ENCODE measurements around the gene C1QTNF1. TPM values are rescaled to one million over a fixed set of nuclear protein-coding genes. Genes with fewer than 3 reads are reported as not detected.

The C1QTNF1 gene
- total RNA-seq, 2 experiments from 2014 or later = 0.13 to 0.14 TPM

DNA sequence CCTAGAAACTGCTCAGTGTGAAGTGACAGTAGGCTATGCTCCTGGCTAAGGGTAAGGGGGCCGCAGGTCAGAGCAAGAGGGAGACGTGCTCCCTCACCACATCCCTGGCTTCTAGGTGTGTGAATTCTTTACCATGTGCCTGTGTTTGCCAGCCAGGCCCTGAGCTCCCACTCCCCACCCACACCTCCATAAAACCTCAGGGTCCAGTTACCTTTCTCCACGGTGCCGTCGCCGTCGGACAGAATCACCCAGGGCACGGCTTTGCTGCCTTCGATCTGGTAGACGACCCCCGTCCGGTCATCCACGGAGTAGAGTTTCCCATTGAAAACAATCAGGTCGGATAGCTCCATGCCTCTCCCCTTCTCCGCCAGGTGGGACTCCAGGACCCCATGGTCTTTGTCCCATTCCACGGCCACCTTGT lies 27.2 kb upstream of the C1QTNF1 start:
- no peaks in the 10 kb centered on the region for H3K9me3 Mint-ChIP-seq
- H3K27me3 Mint-ChIP-seq = no peaks in the 10 kb centered on the region
- peaks cover 9% of the 10 kb centered on the region for H3K4me1 Mint-ChIP-seq (ENCODE audit: low read depth)
- ATAC-seq (no peak), DNase-seq (no peak)
- no peak overlapping the region for H3K4me3 Mint-ChIP-seq
- H3K27ac Mint-ChIP-seq = no peak overlapping the region
- TF ChIP-seq CTCF (IDR thresholded peaks at IDR 0.05) = no peak
- POLR2A ChIA-PET = interaction anchor here (1.9 kb wide), 1 partner anchor 12 kb away, joined by 5 read pairs; no protein-coding TSS in a partner anchor
- H3K36me3 Mint-ChIP-seq (ENCODE audit: low read depth) = peaks cover 29% of the 10 kb centered on the region
- CTCF ChIA-PET = interaction anchor here (1.3 kb wide), 1 partner anchor 25 kb away, joined by 5 read pairs; no protein-coding TSS in a partner anchor
- intact Hi-C loops (cut with micrococcal nuclease) = no loop called here

GRCh38 chr17:78997231-78997741 lies 26.7 kb upstream of the C1QTNF1 start:
- ChIA-PET CTCF (no interaction called here), POLR2A (interaction anchor here (1.9 kb wide), 1 partner anchor 12 kb away, joined by 5 read pairs; no protein-coding TSS in a partner anchor)
- Mint-ChIP-seq H3K36me3 (ENCODE audit: low read depth) (peaks cover 29% of the 10 kb centered on the region), H3K27ac (no peak overlapping the region), H3K27me3 (no peaks in the 10 kb centered on the region), H3K4me1 (ENCODE audit: low read depth) (peaks cover 10% of the 10 kb centered on the region), H3K9me3 (no peaks in the 10 kb centered on the region), H3K4me3 (no peak overlapping the region)
- DNase-seq (no peak), ATAC-seq (no peak)
- TF ChIP-seq CTCF (IDR thresholded peaks at IDR 0.05) = no peak
- intact Hi-C loops (cut with micrococcal nuclease) = no loop called here

DNA sequence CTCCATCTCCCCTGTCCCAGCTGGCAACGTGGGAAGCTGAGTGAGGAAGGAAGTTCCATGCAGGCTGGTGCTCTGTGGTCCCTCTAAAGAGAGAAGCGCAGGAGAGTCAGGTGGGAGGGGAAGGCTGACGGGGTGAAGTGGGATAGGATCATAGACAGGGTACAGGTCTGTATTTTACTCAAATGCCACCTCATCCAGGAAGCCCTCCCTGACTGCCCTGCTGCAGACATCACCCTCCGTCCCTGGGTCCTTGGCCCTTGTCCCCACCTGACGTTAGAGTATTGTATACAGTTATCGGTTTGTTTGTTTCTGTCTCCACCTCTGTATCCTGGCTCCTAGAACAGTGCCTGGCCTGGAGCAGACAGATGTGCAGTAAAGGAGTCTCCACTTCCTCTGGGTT lies 26.1 kb upstream of the C1QTNF1 start:
- intact Hi-C loops (cut with micrococcal nuclease) = no loop called here
- Mint-ChIP-seq H3K27me3 (no peaks in the 10 kb centered on the region), H3K9me3 (no peaks in the 10 kb centered on the region), H3K4me3 (no peak overlapping the region), H3K4me1 (ENCODE audit: low read depth) (peaks cover 9% of the 10 kb centered on the region), H3K27ac (no peak overlapping the region), H3K36me3 (ENCODE audit: low read depth) (peaks cover 31% of the 10 kb centered on the region)
- no peak for ATAC-seq
- CTCF ChIA-PET = no interaction called here
- DNase-seq = no peak
- TF ChIP-seq CTCF (IDR thresholded peaks at IDR 0.05) = no peak
- POLR2A ChIA-PET = interaction anchor here (1.9 kb wide), 1 partner anchor 11 kb away, joined by 5 read pairs; no protein-coding TSS in a partner anchor

DNA sequence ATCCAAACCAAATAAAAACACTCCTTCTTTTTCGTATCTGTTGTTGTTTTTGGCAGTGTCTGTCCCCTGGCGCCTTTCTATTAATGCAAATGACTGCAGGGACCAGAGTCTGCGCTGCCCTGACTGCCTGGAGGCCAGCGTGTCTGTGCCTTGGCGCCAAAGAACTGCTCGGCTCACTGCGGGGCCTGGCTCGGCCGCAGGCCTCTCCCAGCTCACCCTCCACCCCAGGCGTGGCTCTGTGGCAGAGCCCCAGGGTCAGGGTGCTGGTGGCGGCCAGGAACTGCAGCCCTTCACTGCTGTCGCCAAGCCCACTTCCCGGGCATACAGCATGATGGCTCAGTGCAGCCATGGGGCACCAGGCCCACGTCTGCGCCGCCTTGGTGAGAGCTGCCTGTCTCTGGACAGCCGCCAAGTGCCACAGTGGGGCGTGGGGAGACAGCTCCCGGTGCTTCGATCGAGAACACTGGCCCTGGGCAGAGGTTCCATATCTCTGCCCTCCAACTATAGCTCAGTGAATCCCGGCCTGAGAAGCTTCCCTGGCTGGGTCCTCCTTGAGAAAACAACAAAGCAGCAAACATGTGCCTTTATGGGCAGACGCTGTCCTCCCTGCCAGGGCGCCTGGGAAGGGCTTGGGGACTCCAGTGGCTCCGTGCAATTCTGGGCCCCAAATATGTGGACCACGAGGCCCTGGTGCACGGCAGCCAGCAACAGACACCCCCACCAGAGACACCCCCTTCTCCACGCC lies 25.5 kb upstream of the C1QTNF1 start:
- intact Hi-C loops (cut with micrococcal nuclease) = no loop called here
- peaks cover 26% of the 10 kb centered on the region for H3K36me3 Mint-ChIP-seq (ENCODE audit: low read depth)
- no peak for ATAC-seq
- no peak overlapping the region for H3K4me3 Mint-ChIP-seq
- H3K4me1 Mint-ChIP-seq (ENCODE audit: low read depth) = peaks cover 6% of the 10 kb centered on the region
- no peaks in the 10 kb centered on the region for H3K9me3 Mint-ChIP-seq
- no peak for TF ChIP-seq CTCF (IDR thresholded peaks at IDR 0.05)
- no peak overlapping the region for H3K27ac Mint-ChIP-seq
- no peak for DNase-seq
- POLR2A ChIA-PET = no interaction called here
- no peaks in the 10 kb centered on the region for H3K27me3 Mint-ChIP-seq
- CTCF ChIA-PET = no interaction called here

- intact Hi-C loops (cut with micrococcal nuclease) = no loop called here
- H3K27ac Mint-ChIP-seq = no peak overlapping the region
- ATAC-seq = no peak
- ChIA-PET POLR2A (no interaction called here), CTCF (no interaction called here)
- no peak for DNase-seq
- peaks cover 5% of the 10 kb centered on the region for H3K4me1 Mint-ChIP-seq (ENCODE audit: low read depth)
- no peak for TF ChIP-seq CTCF (IDR thresholded peaks at IDR 0.05)
- no peaks in the 10 kb centered on the region for H3K9me3 Mint-ChIP-seq
- H3K4me3 Mint-ChIP-seq = no peak overlapping the region
- H3K27me3 Mint-ChIP-seq = no peaks in the 10 kb centered on the region
- H3K36me3 Mint-ChIP-seq (ENCODE audit: low read depth) = peaks cover 21% of the 10 kb centered on the region
Measured at GRCh38 chr17:78999056-78999768, 24.8 kb upstream of the C1QTNF1 start.

All from activated CD8-positive, alpha-beta T cell treated with anti-CD3 and anti-CD28 coated beads for 36 hours (primary cell).